C4-2B (cell line): Measurements from ENCODE around the gene GNG4.

Experiments used
- CTCF ChIP-seq: fragments of 450-650 bp; conservative IDR thresholded peaks from 2 replicates; pipeline ENCODE4 v1.5.1; 2017; ENCODE audit warnings: mild to moderate bottlenecking
- ZFX ChIP-seq: fragments of 450-650 bp; IDR thresholded peaks from 2 replicates; pipeline ENCODE4 v1.6.1; 2017

- TF ChIP-seq CTCF (no peak), ZFX (no peak)
Observed at GRCh38 chr1:235614442-235614954, 35.1 kb downstream of the GNG4 start.
